SK-N-SH treated with all-trans-retinoic acid at 6 μM for 48 hours (cell line): ENCODE measurements around the gene MYLK.

Source experiments
- ATAC-seq: fragments of 200-7000 bp; cut with Tn5 transposase; 3 replicates; pipeline ENCODE4 v1.9.1; 2020; ENCODE audit warnings: mild to moderate bottlenecking, moderate library complexity
- ARNTL ChIP-seq: fragments of 450-650 bp; formaldehyde crosslinking; IDR thresholded peaks from 2 replicates; pipeline ENCODE4 v1.5.0; 2020; ENCODE audit warnings: low read depth, mild to moderate bottlenecking, moderate library complexity, borderline replicate concordance
- BACH2 ChIP-seq: fragments of 250-450 bp; sonication (Bioruptor Pico); IDR thresholded peaks from 2 replicates; pipeline ENCODE4 v1.9.0; 2021; ENCODE audit warnings: mild to moderate bottlenecking, borderline replicate concordance
- CREB5 ChIP-seq: fragments of 250-450 bp; sonication (Bioruptor Pico); IDR thresholded peaks from 2 replicates; pipeline ENCODE4 v1.5.1; 2020; ENCODE audit warnings: low read depth, mild to moderate bottlenecking, moderate library complexity
- CSDC2 ChIP-seq: fragments of 250-450 bp; sonication (Bioruptor Pico); IDR thresholded peaks from 2 replicates; pipeline ENCODE4 v1.5.0; 2020; ENCODE audit warnings: mild to moderate bottlenecking, moderate library complexity
- ESRRG ChIP-seq: fragments of 250-450 bp; sonication (Bioruptor Pico); IDR thresholded peaks from 2 replicates; pipeline ENCODE4 v1.6.1; 2021; ENCODE audit warnings: mild to moderate bottlenecking
- ISL1 ChIP-seq: fragments of 250-450 bp; sonication (Bioruptor Pico); IDR thresholded peaks from 2 replicates; pipeline ENCODE4 v2.1.2; 2022; ENCODE audit warnings: mild to moderate bottlenecking, moderate library complexity
- PATZ1 ChIP-seq: fragments of 250-450 bp; sonication (Bioruptor Pico); IDR thresholded peaks from 2 replicates; pipeline ENCODE4 v1.8.0; 2020; ENCODE audit warnings: mild to moderate bottlenecking, moderate library complexity, borderline replicate concordance
- POU6F1 ChIP-seq: fragments of 250-450 bp; sonication (Bioruptor Pico); IDR thresholded peaks from 2 replicates; pipeline ENCODE4 v1.8.0; 2021; ENCODE audit warnings: low read depth, mild to moderate bottlenecking, moderate library complexity, borderline replicate concordance
- PPARA ChIP-seq: fragments of 250-450 bp; sonication (Bioruptor Pico); IDR thresholded peaks from 2 replicates; pipeline ENCODE4 v1.5.0; 2020; ENCODE audit warnings: mild to moderate bottlenecking, borderline replicate concordance
- RARB ChIP-seq: fragments of 250-450 bp; sonication (Bioruptor Pico); IDR thresholded peaks from 2 replicates; pipeline ENCODE4 v1.8.0; 2021; ENCODE audit warnings: mild to moderate bottlenecking, moderate library complexity
- SNAI2 ChIP-seq: fragments of 250-450 bp; sonication (Bioruptor Pico); IDR thresholded peaks from 2 replicates; pipeline ENCODE4 v1.5.0; 2020; ENCODE audit warnings: mild to moderate bottlenecking, moderate library complexity
- TCF4 ChIP-seq: fragments of 250-450 bp; sonication (Bioruptor Pico); IDR thresholded peaks from 2 replicates; pipeline ENCODE4 v1.8.0; 2021; ENCODE audit warnings: mild to moderate bottlenecking, moderate library complexity, borderline replicate concordance
- TOX ChIP-seq: fragments of 250-450 bp; sonication (Bioruptor Pico); IDR thresholded peaks from 2 replicates; pipeline ENCODE4 v1.8.0; 2021; ENCODE audit warnings: mild to moderate bottlenecking, moderate library complexity, borderline replicate concordance
- ZC3H10 ChIP-seq: fragments of 250-450 bp; sonication (Bioruptor Pico); IDR thresholded peaks from 2 replicates; pipeline ENCODE4 v1.5.1; 2021; ENCODE audit warnings: mild to moderate bottlenecking, moderate library complexity
- ZFP3 ChIP-seq: fragments of 250-450 bp; sonication (Bioruptor Pico); IDR thresholded peaks from 2 replicates; pipeline ENCODE4 v1.5.0; 2020; ENCODE audit warnings: mild to moderate bottlenecking, moderate library complexity
- ZNF70 ChIP-seq: fragments of 450-650 bp; formaldehyde crosslinking; IDR thresholded peaks from 2 replicates; pipeline ENCODE4 v1.5.0; 2020; ENCODE audit warnings: mild to moderate bottlenecking, moderate library complexity
- TF ChIP-seq, protein P1 (sequence below): fragments of 250-450 bp; sonication (Bioruptor Pico); IDR thresholded peaks from 2 replicates; pipeline ENCODE4 v1.5.1; 2021; ENCODE audit warnings: mild to moderate bottlenecking, moderate library complexity

Gene MYLK

GRCh38 chr3:123686251-123686650, 197.9 kb downstream of the MYLK start (continued):
- TF ChIP-seq PATZ1 (CRISPR knock-in tag), result no peak
- TF ChIP-seq POU6F1, result no peak

GRCh38 chr3:123685780-123686179, 198.4 kb downstream of the MYLK start:
- no peak for ATAC-seq
- TF ChIP-seq ZFP3 (CRISPR knock-in tag), result no peak
- TF ChIP-seq TCF4 (CRISPR knock-in tag), result no peak
- TF ChIP-seq CREB5 (CRISPR knock-in tag), result no peak
- TF ChIP-seq POU6F1, result no peak
- no peak for TF ChIP-seq ISL1 (CRISPR knock-in tag)
- no peak for TF ChIP-seq ZNF70 (CRISPR knock-in tag)
- no peak for TF ChIP-seq ESRRG (CRISPR knock-in tag)
- TF ChIP-seq BACH2 (CRISPR knock-in tag), result no peak
- TF ChIP-seq ZC3H10 (CRISPR knock-in tag), result no peak

DNA sequence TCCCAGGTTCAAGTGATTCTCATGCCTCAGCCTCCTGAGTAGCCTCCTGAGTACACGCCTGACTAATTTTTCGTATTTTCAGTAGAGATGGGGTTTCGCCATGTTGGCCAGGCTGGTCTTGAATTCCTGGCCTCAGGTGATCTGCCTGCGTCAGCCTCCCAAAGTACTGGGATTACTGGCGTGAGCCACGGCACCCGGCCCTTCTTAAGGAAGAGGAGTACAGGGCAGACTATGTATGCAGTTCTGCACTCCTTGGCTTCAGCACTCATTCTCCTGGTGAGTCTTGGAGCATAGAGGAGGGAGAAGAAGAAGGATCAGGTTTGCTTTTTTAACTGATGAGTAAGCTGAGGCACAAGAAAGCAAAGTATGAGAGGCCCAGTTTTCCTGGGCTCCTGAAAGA, 199.5 kb downstream of the MYLK start:
- TF ChIP-seq ARNTL (no peak), CREB5 (CRISPR knock-in tag) (no peak), RARB (CRISPR knock-in tag) (no peak), TOX (CRISPR knock-in tag) (no peak), SNAI2 (no peak), CSDC2 (CRISPR knock-in tag) (no peak), PPARA (CRISPR knock-in tag) (no peak), TCF4 (CRISPR knock-in tag) (no peak), BACH2 (CRISPR knock-in tag) (no peak), PATZ1 (CRISPR knock-in tag) (no peak), ZC3H10 (CRISPR knock-in tag) (no peak), ISL1 (CRISPR knock-in tag) (no peak)
- TF ChIP-seq, protein P1, sequence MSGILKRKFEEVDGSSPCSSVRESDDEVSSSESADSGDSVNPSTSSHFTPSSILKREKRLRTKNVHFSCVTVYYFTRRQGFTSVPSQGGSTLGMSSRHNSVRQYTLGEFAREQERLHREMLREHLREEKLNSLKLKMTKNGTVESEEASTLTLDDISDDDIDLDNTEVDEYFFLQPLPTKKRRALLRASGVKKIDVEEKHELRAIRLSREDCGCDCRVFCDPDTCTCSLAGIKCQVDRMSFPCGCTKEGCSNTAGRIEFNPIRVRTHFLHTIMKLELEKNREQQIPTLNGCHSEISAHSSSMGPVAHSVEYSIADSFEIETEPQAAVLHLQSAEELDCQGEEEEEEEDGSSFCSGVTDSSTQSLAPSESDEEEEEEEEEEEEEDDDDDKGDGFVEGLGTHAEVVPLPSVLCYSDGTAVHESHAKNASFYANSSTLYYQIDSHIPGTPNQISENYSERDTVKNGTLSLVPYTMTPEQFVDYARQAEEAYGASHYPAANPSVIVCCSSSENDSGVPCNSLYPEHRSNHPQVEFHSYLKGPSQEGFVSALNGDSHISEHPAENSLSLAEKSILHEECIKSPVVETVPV (CRISPR knock-in tag), result no peak
- ATAC-seq, result no peak
